ENCODE data around the gene NSG1.

NSG1 gene, protein sequence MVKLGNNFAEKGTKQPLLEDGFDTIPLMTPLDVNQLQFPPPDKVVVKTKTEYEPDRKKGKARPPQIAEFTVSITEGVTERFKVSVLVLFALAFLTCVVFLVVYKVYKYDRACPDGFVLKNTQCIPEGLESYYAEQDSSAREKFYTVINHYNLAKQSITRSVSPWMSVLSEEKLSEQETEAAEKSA

DNA sequence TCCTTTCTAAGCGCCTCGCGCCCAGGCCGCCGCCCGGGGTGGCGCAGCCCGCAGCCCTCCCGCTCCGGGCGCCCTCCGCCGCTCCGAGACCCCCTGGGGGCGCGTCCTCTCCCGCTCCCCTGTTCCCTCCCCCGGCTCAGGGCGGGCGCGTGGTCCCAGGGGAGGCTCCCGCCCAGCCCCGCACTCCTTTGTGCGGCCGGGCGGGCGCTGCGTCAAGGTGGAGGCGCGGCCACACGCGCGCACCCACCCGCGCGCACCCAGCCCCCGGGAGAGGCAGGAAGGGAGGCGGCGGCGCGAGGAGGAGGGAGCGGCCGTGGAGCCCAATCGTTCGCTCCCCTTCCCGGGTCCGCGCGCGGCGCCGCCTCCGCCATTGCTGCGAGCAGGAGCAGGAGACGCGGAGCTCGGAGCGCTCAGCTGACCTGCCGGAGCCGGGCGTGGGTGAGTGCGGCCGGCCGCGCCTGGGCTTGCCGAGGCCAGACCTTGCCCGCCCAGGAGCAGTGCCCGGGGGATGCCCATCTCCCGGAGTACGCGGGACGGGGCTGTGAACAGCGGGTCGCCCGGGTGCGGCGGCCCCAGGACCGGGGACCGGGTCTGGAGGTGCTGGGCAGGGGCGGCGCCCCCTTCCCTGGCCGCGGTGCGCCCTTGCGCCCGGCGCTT, at the start of gene NSG1:
TSS of gene NSG1 (plus strand) at position 367 of the 657 bp plus-strand sequence. CDS start 528 bp downstream, outside the sequence.
- DNase-seq (ENCODE audit: low spot score), result peak; percentile 33

DNA sequence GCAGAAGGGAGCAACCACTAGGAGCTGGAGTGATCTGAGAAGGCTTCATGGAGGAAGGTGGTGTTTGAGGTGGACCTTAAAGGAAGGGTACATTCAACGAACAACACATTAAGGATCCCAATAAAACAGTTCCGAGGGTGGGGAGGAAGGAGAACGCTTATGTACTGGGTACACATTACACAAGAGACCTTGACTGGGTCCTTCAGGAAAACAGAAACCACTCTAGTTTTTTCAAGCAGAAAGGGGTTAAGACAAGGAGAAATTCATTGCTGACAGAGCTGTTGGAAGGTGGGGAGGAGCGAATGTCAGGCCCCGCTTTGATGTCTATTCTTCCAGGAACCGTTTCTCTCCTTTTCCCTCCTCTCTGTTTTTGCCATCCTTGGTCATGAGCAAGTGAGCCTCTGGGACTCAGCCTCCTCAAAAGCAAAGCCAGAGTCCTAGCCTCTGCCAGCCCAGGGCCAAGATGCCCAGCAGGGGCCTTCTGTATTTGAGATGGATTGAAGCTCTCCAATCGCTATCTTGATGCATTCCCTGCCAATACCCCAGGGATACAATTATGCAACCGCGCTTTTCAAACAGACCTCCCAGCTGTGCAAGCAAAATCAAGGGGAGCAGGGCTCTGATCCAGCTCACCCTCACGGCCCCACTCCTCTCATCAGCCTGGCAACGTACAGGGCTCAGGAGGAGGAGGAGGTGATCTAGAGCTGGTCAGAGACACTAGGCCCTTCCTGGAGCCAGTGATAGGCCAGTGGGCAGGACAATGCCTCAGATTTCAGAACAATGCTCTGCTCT, 48.5 kb upstream of the NSG1 start:
- DNase-seq (ENCODE audit: low spot score), result no peak

- no peak for DNase-seq (ENCODE audit: low spot score)
These were observed 47.3 kb upstream of the NSG1 start for GRCh38 chr4:4339504-4340085.

GRCh38 chr4:4341861-4342650, 44.8 kb upstream of the NSG1 start:
- no peak for DNase-seq (ENCODE audit: low spot score)

GRCh38 chr4:4343038-4343437, 43.9 kb upstream of the NSG1 start:
- no peak for DNase-seq (ENCODE audit: low spot score)

DNA sequence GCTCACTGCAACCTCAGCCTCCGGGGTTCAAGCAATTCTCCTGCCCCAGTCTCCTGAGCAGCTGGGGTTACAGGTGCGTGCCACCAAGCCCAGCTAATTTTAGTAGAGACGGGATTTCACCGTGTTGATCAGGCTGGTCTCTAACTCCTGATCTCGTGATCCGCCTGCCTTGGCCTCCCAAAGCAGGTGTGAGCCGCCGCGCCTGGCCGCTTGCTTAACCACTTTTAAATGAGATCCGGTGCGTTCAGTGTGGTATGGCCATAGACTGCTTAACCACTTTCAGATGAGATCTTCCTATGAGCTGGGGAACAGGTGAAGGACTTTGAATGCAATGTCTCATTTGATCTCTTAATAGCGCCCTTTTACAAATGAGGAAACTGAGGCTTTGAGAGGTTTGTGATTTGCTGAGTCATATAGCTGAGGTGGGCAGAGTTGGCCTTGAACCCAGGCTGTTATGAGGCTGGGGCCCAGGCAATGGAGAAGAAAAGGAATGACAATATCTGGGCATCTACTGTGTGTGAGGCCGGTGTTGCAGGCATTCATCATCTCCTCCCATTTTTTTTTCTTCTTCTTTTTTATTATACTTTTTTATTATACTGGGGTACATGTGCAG, 41.9 kb upstream of the NSG1 start:
- DNase-seq (ENCODE audit: low spot score), result no peak

DNA sequence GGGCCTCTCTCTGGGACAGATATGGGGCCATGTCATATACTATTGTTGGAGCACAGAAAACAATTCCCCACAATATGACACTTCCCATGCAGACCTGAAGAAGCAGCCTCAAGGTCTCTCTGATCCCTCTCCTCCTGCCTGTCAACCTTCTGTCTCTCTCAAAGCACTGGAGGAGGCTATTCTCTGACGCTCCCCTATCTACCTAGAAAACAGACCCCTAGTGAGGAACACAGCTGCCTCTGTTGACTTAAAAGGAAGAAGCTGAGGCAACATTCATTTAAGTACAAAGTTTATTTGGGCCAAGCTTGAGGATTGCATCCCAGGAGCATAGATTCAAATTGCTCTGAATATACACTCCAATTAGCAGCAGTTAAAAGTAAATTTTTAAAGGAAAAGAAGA, 39.3 kb upstream of the NSG1 start:
- DNase-seq (ENCODE audit: low spot score), result no peak

DNA sequence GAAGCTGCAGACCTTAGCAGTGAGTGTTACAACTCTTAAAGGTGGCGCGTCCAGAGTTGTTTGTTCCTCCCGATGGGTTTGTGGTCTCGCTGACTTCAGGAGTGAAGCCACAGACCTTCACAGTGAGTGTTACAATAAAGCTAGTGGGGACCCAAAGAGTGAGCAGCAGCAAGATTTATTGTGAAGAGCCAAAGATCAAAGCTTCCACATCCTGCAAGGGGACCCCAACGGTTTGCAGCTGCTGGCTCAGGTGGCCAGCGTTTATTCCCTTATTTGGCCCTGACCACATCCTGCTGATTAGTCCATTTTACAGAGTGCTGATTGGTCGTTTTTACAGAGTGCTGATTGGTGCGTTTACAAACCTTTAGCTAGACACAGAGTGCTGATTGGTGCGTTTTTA, 38.3 kb upstream of the NSG1 start:
- peak; percentile 33 for DNase-seq (ENCODE audit: low spot score)

DNA sequence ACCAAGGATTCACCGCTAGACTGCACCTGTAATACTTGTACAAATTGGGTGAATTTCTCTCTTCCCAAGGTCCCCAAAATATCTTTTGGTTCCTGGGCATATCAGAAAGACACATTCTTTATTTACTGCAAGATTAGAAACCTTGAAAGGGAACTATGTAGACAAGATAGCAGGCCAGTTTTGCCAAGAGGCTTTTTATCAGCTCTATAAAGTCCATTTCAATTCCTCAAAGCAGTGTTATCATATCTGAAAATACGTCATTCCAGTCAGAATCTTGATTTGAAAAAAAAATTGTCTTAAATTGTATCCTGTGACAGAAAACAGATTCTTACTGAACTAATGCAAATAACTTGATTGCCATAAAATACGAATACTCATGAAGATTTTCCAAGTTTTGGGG, 37.0 kb upstream of the NSG1 start:
- DNase-seq (ENCODE audit: low spot score), result no peak

DNA sequence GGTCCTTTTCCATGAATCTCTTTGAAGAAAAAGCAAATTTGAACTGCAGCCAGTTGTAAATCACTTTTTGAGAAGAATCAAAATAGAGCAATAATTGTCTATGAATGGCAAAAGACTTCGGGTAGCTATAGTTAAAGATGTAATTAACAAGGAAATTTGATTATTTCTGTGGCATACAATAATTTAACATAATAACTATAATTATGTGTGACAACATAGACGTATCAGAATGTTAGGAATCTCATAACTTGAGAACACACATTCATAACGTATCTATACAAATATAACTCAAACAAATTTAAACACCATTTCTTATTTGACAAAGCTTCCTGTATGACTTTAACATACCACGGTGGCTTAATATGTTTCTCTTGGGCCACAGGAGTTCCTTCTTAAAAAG, 36.0 kb upstream of the NSG1 start:
- no peak for DNase-seq (ENCODE audit: low spot score)

- no peak for DNase-seq (ENCODE audit: low spot score)
These were observed 31.6 kb upstream of the NSG1 start for GRCh38 chr4:4355302-4355701.

DNA sequence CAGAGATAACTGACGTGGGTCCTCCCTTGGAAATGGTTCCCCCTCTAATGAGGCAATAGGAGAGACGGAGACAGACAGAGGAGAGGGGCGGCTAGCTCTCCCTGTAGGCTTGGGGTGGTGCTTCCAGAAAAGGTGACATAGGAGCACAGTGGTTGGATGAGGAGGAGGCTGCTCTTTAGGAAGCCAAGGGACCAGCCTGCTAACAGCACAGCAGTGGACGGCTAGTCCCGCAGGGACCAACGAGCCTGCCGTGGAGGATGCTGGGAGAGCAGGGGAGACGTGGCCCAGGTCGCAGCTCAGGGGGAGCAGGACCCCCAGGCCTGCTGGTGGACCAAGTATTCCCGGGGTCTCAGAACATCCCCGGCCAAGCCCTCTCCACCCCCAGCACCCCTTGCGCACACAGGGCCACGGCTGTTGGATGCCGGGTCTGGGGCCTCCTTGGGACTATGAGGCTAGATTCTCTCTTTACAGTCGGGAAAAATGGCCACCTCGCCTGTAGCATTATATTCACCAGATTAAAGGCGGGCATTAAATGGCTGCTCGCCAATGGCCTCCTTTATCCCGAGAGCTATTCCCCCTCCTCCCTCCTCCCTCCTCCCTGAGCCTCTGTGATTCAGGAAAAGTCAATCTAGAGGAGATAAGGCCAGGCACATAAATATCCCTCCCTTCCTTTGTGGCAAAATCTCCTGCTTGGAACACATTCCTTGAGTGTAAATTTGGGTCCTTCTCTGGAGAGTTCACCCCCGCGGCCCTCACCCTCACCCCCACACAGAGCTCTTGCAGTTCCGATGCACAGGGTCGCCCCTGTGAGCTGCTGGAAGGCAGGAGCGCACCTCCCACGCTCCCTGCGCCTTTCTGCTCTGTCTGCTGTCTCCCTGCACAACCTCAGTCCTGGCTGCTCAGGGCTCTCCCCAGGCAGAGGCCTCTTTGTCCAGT, 30.5 kb upstream of the NSG1 start:
- DNase-seq (ENCODE audit: low spot score), result no peak

DNA sequence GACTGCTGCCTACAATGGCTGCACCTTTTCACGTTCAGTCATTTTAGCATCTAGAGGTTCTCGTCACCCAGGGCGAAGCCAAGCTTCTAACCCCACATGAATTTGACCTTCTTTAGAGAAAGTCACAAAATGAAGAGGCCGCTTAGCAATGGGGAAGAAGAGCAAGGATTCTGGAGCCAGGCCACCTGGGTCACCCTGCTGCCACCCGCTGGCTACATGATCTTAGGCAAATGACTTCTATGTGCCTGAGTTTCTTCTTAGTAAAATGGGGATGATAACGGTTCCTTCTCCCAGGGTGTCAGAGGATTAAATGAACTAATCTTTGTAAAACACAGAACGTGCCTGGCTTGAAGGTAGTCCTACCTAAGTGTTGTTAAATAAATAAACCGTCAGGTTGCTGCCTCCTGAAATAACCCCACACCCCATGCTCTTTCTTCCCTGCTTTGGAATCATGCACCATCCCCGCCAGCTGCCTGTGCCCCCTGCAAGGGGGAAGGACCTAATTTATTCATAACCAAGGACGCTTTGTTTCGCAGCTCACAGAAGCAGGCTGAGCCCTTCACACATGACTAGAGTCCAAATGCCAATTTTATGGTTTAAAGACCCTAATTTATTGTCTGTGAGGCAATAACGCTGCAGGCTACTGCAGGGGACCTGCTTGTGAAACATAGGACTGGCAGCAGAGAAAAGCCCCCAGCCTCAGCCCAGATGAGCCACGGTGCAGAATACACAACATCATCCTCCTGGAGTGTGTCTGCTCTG, 28.6 kb upstream of the NSG1 start:
- DNase-seq (ENCODE audit: low spot score), result no peak

DNA sequence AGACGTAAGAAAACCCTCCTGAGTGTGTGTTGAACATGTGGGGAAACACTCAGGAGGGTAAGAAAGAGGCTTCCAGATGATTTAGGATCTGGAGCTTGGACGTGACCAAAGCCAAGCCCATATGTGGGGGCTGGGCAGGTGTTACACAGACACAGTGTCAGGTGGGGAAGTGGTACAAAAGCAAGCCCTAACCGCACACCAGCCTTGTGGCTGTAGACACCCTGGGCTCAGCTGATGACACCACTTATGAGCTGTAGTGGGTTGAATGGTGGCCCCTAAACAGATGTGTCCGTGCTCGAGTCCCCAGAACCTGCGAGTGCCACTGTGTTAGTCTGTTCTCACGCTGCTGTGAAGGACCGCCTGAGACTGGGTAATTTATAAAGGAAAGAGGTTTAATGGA, 25.0 kb upstream of the NSG1 start:
- no peak for DNase-seq (ENCODE audit: low spot score)

- DNase-seq (ENCODE audit: low spot score), result no peak
These were observed 23.8 kb upstream of the NSG1 start for GRCh38 chr4:4362991-4363697.

GRCh38 chr4:4364061-4364460, 22.8 kb upstream of the NSG1 start:
- no peak for DNase-seq (ENCODE audit: low spot score)

GRCh38 chr4:4364486-4365208, 22.3 kb upstream of the NSG1 start:
- no peak for DNase-seq (ENCODE audit: low spot score)

- no peak for DNase-seq (ENCODE audit: low spot score)
These were observed 17.9 kb upstream of the NSG1 start for GRCh38 chr4:4368809-4369580.

Data from CD4-positive, alpha-beta T cell treated with Interleukin-15 for 4 hours (primary cell).